Measurements from ENCODE around the gene SGSM2.

Gene SGSM2

GRCh38 chr17:2380226-2380922 lies 43.1 kb downstream of the SGSM2 start:
- Mint-ChIP-seq H3K9me3 (no peaks in the 10 kb centered on the region), H3K27ac (no peak overlapping the region), H3K27me3 (ENCODE audit: low read depth) (no peaks in the 10 kb centered on the region), H3K4me3 (no peak overlapping the region), H3K36me3 (ENCODE audit: low read depth) (peaks cover 5% of the 10 kb centered on the region), H3K4me1 (ENCODE audit: low read depth) (no peaks in the 10 kb centered on the region)
- DNase-seq (ENCODE audit: low spot score), result no peak

- Mint-ChIP-seq H3K4me1 (ENCODE audit: low read depth) (no peaks in the 10 kb centered on the region), H3K9me3 (no peaks in the 10 kb centered on the region), H3K4me3 (no peak overlapping the region), H3K36me3 (ENCODE audit: low read depth) (peaks cover 5% of the 10 kb centered on the region), H3K27ac (no peak overlapping the region), H3K27me3 (ENCODE audit: low read depth) (no peaks in the 10 kb centered on the region)
- no peak for DNase-seq (ENCODE audit: low spot score)
Measured at GRCh38 chr17:2380950-2381649, 43.8 kb downstream of the SGSM2 start.

GRCh38 chr17:2383628-2384167 lies 46.4 kb downstream of the SGSM2 start:
- Mint-ChIP-seq H3K4me3 (no peak overlapping the region), H3K4me1 (ENCODE audit: low read depth) (peaks cover under 1% of the 10 kb centered on the region), H3K9me3 (no peaks in the 10 kb centered on the region), H3K27ac (no peak overlapping the region), H3K27me3 (ENCODE audit: low read depth) (no peaks in the 10 kb centered on the region), H3K36me3 (ENCODE audit: low read depth) (peaks cover 11% of the 10 kb centered on the region)
- no peak for DNase-seq (ENCODE audit: low spot score)

GRCh38 chr17:2384439-2385127 lies 47.3 kb downstream of the SGSM2 start:
- Mint-ChIP-seq H3K9me3 (no peaks in the 10 kb centered on the region), H3K4me3 (no peak overlapping the region), H3K4me1 (ENCODE audit: low read depth) (peaks cover 7% of the 10 kb centered on the region), H3K36me3 (ENCODE audit: low read depth) (peaks cover 14% of the 10 kb centered on the region), H3K27ac (no peak overlapping the region), H3K27me3 (ENCODE audit: low read depth) (no peaks in the 10 kb centered on the region)
- no peak for DNase-seq (ENCODE audit: low spot score)

GRCh38 chr17:2385240-2386210 lies 48.2 kb downstream of the SGSM2 start:
- H3K4me1 Mint-ChIP-seq (ENCODE audit: low read depth), result peaks cover 8% of the 10 kb centered on the region
- DNase-seq (ENCODE audit: low spot score), result no peak
- no peaks in the 10 kb centered on the region for H3K27me3 Mint-ChIP-seq (ENCODE audit: low read depth)
- no peak overlapping the region for H3K27ac Mint-ChIP-seq
- H3K9me3 Mint-ChIP-seq, result no peaks in the 10 kb centered on the region
- H3K36me3 Mint-ChIP-seq (ENCODE audit: low read depth), result peaks cover 14% of the 10 kb centered on the region
- no peak overlapping the region for H3K4me3 Mint-ChIP-seq

GRCh38 chr17:2386400-2387085 lies 49.2 kb downstream of the SGSM2 start:
- Mint-ChIP-seq H3K36me3 (ENCODE audit: low read depth) (peaks cover 12% of the 10 kb centered on the region), H3K27ac (no peak overlapping the region), H3K27me3 (ENCODE audit: low read depth) (no peaks in the 10 kb centered on the region), H3K9me3 (no peaks in the 10 kb centered on the region), H3K4me1 (ENCODE audit: low read depth) (peaks cover 11% of the 10 kb centered on the region), H3K4me3 (no peak overlapping the region)
- no peak for DNase-seq (ENCODE audit: low spot score)

GRCh38 chr17:2387086-2388019 lies 50.1 kb downstream of the SGSM2 start:
- no peaks in the 10 kb centered on the region for H3K9me3 Mint-ChIP-seq
- no peak for DNase-seq (ENCODE audit: low spot score)
- no peak overlapping the region for H3K4me3 Mint-ChIP-seq
- H3K4me1 Mint-ChIP-seq (ENCODE audit: low read depth), result peaks cover 20% of the 10 kb centered on the region
- no peaks in the 10 kb centered on the region for H3K27me3 Mint-ChIP-seq (ENCODE audit: low read depth)
- H3K27ac Mint-ChIP-seq, result no peak overlapping the region
- peaks cover 18% of the 10 kb centered on the region for H3K36me3 Mint-ChIP-seq (ENCODE audit: low read depth)

GRCh38 chr17:2388020-2388682 lies 50.9 kb downstream of the SGSM2 start:
- Mint-ChIP-seq H3K4me3 (no peak overlapping the region), H3K36me3 (ENCODE audit: low read depth) (peaks cover 18% of the 10 kb centered on the region), H3K4me1 (ENCODE audit: low read depth) (peaks cover 20% of the 10 kb centered on the region), H3K27me3 (ENCODE audit: low read depth) (no peaks in the 10 kb centered on the region), H3K9me3 (no peaks in the 10 kb centered on the region), H3K27ac (no peak overlapping the region)
- DNase-seq (ENCODE audit: low spot score), result no peak

- no peak overlapping the region for H3K4me3 Mint-ChIP-seq
- DNase-seq (ENCODE audit: low spot score), result no peak
- no peaks in the 10 kb centered on the region for H3K27me3 Mint-ChIP-seq (ENCODE audit: low read depth)
- peak overlapping the region; percentile 67 for H3K27ac Mint-ChIP-seq
- peaks cover 20% of the 10 kb centered on the region for H3K4me1 Mint-ChIP-seq (ENCODE audit: low read depth)
- no peaks in the 10 kb centered on the region for H3K9me3 Mint-ChIP-seq
- H3K36me3 Mint-ChIP-seq (ENCODE audit: low read depth), result peaks cover 18% of the 10 kb centered on the region
Measured at GRCh38 chr17:2388683-2389055, 51.4 kb downstream of the SGSM2 start.

GRCh38 chr17:2390199-2390836 lies 53.0 kb downstream of the SGSM2 start:
- peak overlapping the region; percentile 47 for H3K4me3 Mint-ChIP-seq

GRCh38 chr17:2391597-2392251 lies 54.4 kb downstream of the SGSM2 start:
- peaks cover 34% of the 10 kb centered on the region for H3K4me1 Mint-ChIP-seq (ENCODE audit: low read depth)

More at GRCh38 chr17:2390199-2390836, 53.0 kb downstream of the SGSM2 start:
- peaks cover 25% of the 10 kb centered on the region for H3K4me1 Mint-ChIP-seq (ENCODE audit: low read depth)
- no peaks in the 10 kb centered on the region for H3K9me3 Mint-ChIP-seq
- no peak for DNase-seq (ENCODE audit: low spot score)
- H3K27me3 Mint-ChIP-seq (ENCODE audit: low read depth), result no peaks in the 10 kb centered on the region
- H3K27ac Mint-ChIP-seq, result peak overlapping the region; percentile 62
- peaks cover 18% of the 10 kb centered on the region for H3K36me3 Mint-ChIP-seq (ENCODE audit: low read depth)

More at GRCh38 chr17:2391597-2392251, 54.4 kb downstream of the SGSM2 start:
- H3K9me3 Mint-ChIP-seq, result no peaks in the 10 kb centered on the region
- no peak for DNase-seq (ENCODE audit: low spot score)
- H3K36me3 Mint-ChIP-seq (ENCODE audit: low read depth), result peaks cover 18% of the 10 kb centered on the region
- peak overlapping the region; percentile 98 for H3K27ac Mint-ChIP-seq
- H3K27me3 Mint-ChIP-seq (ENCODE audit: low read depth), result no peaks in the 10 kb centered on the region
- H3K4me3 Mint-ChIP-seq, result peak overlapping the region; percentile 99
